Activated T-helper 9 cell treated with anti-CD3 and anti-CD28 coated beads, Interleukin-2, amount 50 U/mL, for 16 hours (primary cell): ENCODE results near the gene OSBPL1A.
"Not testable (repeated sequence)": the region's sequence is repeated elsewhere in the genome, so short reads cannot be mapped to it uniquely, and the experiment has no call there.

Experiments used
- DNase-seq: peaks from one replicate; pipeline ENCODE4 v3.0.0-alpha.2; 2020; ENCODE audit warnings: low read depth

Gene OSBPL1A

DNA sequence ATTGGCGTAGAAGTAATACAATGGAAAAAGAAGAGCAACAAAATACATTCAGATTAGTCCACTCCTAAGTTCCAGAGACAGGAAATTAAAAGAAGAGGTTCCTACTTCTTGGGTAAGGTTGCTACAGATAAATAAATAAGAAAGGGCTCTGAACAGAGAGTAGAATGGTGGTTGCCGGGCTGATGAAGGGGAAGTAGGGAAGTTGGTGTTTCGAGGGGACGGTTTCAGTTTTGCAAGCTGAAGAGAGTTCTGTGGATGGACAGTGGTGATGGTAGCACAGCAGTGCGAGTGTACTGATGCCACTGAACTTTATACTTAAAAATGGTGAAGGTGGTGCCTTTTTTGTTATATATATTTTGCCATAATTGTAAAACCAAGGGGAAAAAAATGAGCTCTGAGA, 210.6 kb downstream of the OSBPL1A start:
- no peak for DNase-seq

DNA sequence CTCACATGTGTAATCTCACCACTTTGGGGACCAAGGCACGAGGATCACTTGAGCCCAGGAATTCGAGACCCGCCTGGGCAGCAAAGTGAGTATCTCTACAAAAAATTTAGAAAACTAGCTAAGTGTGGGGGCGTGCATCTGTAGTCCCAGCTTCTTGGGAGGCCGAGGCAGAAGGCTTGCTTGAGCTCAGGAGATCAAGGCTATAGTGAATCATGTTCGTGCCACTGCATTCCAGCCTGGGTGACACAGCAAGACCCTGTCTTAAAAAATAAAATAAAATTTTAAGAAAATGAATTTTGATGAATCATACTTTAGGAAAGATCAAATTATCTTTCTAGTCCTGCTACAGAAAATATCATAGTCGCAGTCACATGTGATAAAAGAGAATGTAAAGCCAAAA, 211.8 kb downstream of the OSBPL1A start:
- no peak for DNase-seq

DNA sequence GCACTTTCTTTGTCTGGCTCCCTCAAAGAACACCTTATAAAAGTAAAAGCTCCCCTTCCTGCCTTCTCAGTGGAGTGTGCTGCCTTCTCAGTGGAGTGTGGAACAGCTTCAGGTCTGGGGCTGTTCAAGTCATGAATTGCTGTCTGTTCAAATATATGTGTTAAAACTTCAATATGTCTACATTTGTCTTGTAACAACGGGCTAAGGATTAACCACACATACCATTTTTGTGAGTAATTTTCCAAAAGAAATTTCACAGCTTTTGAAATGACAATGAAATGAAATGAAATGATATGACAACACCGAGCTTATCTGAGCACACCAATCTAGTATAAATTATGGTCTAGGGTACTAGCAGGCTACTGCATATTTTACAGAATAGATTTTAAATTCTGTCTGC, 215.8 kb downstream of the OSBPL1A start:
- no peak for DNase-seq

DNA sequence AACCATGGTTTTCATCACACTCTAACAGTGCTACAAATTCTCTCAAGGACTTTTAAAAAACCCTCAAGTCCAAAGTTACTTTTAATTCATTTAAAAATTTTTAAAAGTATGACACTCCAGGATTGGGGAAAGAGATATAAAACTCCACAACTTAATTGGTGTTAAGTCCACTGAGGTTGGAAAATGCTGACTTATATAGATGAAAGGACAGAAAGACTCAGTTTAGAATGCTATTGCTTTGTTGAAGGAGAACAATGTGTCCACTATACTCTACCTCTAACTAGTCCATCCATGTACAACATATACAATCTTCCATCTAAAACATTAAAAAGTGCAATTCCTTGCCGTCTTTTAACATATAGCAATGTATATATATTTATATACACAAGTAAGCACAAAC, 217.6 kb downstream of the OSBPL1A start:
- no peak for DNase-seq

DNA sequence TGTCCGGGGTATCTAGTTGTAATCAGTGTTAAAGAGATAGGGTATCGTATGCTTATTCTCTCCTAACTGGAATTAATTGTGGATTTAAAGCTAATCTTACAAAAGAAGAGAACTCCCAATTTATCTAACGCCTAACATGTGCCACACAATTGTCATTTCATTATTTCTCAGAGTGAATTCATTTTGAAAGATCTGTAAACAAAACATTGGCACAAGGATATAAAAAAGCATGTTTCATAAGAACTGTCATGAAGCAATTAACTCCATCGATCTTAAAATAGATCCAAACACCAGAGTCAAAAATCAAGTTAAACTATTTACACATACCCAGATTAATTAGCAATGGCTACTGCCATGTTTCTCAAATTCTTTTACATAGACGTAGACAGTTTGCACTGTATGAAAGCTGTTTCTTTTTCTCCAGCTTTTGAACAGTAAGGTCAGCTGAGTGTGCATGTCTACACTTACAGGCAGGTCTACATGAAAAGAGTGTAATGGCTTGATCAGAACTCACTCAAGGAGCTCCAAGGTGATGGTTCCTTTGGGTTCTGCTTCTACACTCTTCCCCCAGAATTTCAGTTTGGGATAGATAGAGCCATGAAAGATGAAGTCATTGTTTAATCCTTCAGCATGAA, 220.0 kb downstream of the OSBPL1A start:
- no peak for DNase-seq

DNA sequence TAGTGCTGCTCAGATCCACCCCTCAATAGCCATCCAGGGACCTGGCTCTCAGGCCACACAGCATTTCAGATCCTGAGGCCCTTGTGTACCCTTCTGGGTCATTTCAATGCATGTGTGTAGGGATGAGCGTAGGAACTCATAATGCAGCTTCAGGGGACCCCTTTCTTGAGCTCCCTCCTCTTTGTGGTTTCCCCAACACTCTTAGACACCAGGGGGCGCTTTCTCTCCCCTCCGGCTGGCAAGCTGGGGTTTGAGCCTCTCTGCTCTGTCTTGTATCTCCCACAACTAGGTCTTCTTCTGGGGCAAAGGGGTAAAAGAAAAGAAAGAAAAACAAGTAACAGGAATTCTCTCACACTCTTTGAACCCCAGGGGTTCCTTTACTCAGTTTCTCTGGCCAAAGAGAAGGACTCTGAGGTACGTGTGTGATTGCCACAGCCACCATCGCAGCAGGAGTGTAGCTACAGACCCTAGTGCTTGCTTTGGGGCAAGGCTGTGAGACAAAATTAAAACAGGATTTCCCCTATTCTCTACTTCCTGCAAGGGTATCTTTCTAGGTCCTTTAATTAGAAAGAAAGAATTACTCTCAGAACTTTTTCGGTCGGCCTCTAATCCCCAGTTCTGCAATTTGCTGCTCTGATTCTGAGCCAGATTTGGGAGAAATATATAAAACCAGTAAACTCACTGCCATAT, 220.8 kb downstream of the OSBPL1A start:
- DNase-seq, result no peak

DNA sequence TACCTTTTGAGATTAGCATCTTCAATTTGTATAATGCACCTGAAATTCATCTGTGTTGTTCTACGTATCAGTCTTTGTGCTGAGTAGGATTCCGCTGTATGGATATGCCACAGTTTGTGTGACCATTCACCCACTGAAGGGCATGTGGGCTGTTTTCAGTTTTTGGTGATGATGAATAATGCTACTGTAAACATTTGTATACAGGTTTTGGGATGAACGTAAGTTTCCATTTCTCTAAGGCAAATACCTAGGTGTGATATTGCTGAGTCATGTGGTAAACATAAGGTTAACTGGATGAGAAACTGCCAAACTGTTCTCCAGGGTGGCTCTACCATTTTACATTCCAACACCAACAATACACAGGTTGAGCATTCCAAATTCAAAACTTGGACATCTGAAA, 223.6 kb downstream of the OSBPL1A start:
- DNase-seq, result no peak

DNA sequence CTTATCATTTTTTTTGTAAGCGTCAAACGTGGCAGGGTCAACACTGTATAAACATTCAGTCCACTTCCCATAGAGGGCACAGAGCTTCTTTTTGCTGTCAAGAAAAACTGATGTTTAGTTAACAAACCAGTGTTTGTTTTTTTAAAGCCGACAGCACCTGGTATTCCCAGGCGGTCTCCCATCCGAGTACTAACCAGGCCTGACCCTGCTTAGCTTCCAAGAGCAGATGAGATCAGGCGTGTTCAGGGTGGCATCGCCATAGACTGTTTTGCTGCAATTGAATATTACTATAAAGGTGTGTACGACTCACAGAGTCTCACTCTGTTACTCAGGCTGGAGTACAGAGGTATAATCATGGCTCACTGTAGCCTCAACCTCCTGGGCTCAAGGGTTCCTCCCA, 227.3 kb downstream of the OSBPL1A start:
- DNase-seq, result no peak

DNA sequence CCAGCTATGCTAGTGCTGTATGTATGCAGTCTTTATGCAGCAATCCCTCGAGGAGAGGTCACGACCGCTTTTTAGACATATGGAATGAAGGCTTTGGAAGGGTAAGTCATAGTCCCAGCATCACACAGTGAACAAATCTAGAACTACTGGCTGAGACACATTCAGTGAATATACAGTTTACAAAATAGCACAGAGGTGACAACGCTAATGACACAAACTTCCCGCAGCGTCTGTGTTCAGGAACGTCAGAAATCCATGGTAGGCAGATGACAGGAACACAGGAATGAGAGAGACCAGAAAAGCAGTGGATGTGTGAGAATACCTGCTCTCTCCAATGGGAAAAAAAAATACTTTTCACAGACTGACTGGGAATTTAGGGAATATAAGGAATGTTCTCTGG, 229.1 kb downstream of the OSBPL1A start:
- no peak for DNase-seq

DNA sequence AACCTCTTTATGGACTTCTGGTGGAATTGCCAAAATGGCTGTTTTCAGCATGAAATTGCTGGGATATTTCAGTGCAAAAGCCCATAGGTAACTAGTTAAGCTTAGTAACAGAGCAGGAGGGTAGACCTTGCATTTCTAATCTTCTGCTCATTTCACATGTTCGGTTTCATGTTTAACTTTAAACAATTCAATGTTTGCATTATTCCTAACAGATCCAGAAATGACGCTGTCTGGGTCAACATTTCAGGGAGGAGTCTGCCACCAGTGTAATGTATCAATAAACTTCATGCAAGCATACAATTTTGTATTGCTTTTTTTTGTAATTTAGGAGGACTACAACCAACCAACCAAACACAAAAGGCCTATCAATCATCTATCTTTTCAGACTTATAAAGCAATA, 236.3 kb downstream of the OSBPL1A start:
- DNase-seq, result no peak

DNA sequence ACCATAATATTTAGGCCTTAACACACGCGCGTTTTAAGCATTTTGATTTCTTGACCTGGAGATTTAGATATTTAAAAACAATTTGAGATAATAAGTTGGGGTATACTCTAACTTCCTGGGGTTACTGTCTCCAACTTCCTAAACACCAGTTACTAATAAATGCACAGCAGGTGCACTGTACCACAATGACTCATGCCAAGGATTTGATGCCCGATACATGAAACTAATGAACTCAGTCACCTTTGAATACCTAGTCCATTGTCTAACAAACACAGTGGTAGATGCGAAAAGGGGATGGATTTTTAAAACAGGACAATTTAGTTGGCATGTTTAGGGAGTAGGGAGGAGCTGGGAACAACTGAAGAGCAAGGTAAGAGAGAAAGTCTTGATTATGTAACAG, 237.5 kb downstream of the OSBPL1A start:
- DNase-seq, result no peak

DNA sequence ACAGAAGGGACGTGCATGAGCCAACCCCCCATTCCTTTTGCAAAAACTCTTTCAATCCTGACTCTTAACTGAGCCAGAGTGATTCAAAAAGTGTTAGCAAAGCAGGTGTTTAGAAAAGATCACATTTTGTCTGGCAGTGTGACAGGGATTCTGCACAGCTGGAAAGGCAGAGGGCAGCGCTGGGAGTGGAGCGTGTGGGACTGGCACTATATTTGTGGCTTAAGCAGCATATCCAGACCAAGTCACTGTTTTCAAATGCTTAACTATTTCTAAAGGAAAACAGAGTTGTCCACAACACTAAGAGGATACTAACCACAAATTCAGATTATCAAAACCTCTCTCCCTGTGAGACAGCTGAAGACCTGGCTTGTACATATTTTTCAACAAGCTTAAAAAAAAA, 239.8 kb downstream of the OSBPL1A start:
- DNase-seq, result no peak

DNA sequence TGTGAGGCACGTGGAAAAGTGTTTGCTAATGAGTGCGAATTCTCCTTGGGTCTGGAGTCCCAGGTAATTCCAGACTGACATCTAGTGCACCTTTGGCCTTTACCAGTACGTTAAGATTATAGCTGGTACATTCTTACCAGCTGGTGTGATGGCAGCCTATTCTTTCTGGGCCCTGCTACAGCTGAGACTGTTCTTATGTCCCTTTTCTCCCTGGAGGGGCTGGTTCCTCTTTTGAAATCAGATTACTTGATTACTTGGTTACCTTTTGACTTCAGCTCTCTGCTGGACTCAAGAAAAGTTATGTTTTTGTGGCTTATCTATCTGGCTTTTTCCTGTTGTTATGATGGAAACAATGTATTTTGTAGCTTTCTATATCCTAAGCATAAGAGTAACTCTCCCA, 244.2 kb downstream of the OSBPL1A start:
- DNase-seq, result no peak

DNA sequence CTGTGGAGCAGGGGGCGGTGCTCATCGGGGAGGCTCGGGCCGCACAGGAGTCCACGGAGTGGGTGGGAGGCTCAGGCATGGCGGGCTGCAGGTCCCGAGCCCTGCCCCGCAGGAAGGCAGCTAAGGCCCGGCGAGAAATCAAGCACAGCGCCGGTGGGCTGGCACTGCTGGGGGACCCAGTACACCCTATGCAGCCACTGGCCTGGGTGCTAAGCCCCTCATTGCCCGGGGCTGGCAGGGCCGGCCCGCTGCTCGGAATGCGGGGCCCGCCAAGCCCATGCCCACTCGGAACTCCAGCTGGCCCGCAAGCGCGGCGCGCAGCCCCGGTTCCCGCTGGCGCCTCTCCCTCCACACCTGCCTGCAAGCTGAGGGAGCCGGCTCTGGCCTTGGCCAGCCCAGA, 248.0 kb downstream of the OSBPL1A start:
- not testable (repeated sequence) for DNase-seq

DNA sequence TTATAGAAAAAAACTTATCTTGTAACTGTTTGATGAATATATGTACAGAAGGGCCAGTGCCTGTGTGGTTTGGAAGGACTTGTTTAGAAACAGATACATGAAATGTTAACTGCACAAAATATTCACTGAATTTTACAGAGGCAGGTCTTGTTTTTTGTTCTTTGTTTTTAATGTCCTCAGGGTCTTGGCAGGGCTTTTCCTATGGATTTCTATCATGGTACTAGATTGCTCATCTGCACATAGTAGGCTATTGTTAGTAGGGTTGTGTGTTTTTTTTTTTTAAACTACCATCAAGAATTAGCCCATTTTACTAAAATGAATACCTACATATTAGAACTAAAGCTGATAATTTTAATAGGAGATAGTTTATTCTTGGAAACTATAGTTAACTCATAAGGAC, 255.2 kb downstream of the OSBPL1A start:
- no peak for DNase-seq

DNA sequence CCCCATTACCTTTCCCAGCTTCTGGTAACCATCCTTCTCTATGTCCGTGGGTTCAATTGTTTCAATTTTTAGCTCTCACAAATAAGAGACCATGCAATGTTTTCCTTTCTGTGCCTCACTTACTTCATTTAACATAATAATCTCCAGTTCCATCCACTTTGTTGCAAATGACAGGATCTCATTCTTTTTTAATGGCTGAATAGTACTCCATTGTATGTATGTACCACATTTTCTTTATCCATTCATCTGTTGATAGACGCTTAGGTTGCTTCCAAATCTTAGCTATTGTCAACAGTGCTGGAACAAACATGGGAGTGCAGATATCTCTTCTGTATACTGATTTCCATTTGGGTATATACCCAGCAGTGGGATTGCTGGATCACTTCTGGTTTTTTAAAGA, 256.9 kb downstream of the OSBPL1A start:
- no peak for DNase-seq

DNA sequence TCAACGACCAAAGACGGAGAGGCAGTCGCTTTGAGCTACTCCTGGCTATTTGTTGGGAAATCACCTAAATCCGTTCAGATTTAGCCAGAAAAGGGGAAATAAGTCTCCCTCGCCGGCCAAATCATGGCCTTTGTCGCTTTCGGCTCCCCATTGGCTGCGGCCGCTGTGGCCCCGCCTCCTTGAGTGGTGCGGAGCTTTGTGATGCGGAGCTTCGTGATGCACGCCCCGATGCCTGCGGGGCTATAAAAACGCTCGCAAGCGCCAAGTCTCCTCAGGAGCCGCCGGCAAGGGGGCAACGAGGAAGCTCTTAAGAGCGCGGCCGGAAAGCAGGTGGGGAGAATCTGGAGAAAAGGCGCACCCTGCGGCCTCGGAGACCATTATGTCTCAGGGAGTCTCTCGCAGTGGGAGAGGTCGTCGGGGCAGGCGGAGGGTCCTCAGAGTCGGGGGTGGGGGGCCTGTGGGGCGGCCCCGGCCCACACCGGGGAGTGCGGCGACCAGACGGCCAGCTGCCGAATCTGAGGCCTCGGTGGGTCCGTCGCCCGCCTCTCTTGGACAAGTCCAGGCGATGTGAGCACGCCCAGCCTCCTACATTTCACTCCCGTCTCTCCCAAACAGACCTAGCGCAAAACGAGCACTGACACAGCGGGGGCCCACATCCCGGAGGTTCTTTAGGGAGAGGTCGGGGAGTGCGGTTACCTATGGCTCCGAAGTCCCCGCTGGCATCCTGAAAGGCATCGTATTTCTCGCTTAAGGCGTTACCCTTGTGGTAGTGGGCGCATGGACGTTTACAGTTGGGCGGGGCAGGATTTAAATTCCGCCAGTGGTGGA, 258.6 kb downstream of the OSBPL1A start, which contains the start of gene CABYR:
TSS of gene CABYR (plus strand) at position 274 of the 828 bp plus-strand sequence. CDS start 4,053 bp downstream, outside the sequence.
- peak; percentile 63 for DNase-seq

DNA sequence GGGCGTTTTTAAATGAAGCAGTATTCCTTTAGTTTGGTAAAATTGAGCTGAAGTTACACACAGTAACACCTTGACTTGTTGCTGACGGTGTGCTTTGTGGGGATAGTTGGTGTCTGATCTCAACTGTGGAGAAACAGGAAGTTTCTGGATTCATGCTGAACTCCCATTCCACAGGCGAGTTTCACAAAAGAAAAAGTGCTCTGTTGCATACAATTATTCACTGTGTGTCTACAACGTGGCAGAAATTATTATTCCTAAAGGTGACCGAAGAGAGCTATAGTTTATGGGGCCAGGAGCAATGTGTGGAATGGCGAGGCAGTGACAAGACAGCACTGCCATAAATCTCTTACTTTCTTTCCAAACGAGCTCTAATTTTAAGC, 259.2 kb downstream of the OSBPL1A start:
- DNase-seq, result no peak

DNA sequence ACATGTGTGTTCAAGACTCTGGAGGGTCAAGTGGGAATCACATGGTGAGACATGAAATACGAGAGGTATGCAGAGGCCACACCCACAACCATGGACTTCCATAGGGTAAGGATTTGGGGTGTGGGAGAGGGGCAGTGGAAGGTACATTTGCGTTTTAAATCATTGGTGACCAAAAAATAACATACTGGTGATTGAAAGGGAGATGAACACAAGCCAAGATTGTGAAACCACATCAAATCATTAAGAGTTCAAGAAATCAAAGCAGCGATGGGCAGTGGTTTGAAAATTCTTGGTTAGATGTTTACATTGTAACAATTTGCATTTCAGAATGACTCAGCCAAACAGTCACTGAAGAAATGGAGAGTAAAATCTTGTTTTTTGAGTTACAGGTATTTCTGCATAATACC, 260.7 kb downstream of the OSBPL1A start:
- no peak for DNase-seq

DNA sequence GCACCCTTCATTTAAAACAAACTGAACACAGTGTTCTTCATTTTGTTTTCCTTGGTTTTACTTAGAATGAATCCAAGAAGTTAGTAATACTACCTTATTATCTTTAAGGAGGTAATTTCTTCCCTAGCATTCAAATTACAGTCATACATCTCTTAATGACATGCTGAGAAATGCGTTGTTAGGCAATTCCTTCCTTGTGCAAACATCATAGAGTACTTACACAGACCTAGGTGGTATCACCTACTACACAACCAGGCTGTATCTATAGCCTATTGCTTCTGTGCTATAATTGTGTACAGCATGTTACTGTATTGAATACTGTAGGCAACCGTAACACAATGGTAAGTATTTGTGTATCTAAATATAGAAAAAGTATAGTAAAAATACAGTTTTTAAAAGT, 267.1 kb downstream of the OSBPL1A start:
- DNase-seq, result no peak

DNA sequence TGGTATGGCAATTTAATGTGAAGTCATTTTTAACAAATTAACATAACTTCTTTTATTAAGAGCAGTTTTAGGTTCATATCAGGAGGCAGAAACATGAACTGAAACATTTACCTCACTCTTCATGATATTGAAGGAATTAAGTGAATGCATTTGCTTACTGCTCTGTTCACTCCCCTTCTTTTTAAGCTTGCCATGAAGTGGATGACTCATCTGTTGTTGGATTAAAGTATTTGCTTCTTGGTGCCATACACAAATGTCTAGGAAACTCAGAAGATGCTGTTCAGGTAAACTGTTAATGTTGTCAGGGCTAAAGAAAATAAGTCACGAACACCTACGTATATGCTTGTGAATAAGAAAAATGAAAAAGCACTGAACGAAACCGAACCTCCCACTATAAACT, 268.9 kb downstream of the OSBPL1A start:
- no peak for DNase-seq

DNA sequence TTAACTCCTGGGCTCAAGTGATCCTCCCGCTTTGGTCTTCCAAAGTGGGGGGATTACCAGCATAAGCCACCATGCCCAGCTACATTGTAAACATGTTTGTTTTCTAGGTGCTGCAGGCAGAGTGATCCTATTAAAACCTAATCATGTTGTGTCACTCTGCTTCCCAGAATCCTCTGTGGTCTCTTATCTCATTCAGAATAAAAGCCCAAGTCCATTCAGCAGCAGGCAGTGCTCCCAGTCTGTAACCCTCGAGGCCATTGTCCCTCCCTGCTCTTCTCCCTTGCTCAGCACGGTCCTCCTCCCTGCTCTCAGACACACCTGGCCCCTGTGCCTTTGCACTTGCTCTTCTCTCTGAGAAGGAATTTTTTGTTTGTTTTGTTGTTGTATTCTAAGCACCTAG, 269.9 kb downstream of the OSBPL1A start:
- no peak for DNase-seq
